Pulmonary artery endothelial cell (primary cell): Measurements from ENCODE around the gene MRNIP. TPM values are rescaled to one million over a fixed set of nuclear protein-coding genes. Genes with fewer than 3 reads are reported as not detected.
A peak's percentile ranks its signal among the peaks of the same experiment; 100 is the strongest.

Experiments used
- DNase-seq: peaks from one replicate; pipeline ENCODE4 v3.0.0-alpha.2; 2011; ENCODE audit warnings: low read depth, low spot score
- total RNA-seq: library from RNA; depleted of rRNA; stranded (reverse); fragments of >200 nt; gene quantifications from 2 replicates; pipeline ENCODE4 v1.2.3, GENCODE V29; 2014

Gene MRNIP
- total RNA-seq, 1 donor from 2014 or later = 8.9 TPM

DNA sequence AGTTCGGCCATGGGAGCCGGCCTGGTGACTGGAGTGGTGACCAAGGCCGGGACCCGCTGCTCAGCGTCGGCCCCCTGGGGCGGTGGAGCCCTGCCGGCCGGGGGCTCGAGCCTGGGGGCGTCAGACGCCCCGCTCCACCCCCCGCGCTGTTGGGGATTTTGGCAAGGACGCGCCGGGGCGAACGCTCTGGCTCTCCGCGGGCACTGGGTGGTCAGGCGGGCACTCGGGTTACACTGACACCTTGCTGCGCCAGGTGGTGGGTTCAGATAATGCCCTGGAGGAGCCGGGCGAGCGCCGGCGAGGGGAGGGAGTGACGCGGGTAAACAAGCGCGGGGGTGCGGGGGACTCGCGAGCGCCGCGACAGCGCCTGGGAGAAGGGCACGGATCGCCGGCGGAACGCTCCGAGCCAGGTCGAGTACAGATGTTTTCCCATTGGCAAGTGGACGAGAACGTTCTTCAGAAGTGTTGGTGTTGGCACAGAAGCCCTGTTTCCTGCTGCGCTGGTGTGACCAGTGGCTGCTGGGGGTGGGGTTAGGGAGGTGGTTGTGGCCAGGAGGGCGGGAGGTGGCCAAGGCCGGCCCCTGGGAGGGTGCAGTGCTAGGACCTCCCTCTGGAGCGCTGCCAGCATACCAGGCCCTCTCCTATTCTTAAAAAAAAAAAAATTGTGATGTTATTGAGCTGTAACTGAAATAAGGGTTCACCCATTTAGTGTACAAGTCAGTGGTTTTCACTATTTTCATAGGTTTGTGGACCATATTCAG is 37.1 kb downstream of the MRNIP start:
- peak; percentile 84 for DNase-seq

DNA sequence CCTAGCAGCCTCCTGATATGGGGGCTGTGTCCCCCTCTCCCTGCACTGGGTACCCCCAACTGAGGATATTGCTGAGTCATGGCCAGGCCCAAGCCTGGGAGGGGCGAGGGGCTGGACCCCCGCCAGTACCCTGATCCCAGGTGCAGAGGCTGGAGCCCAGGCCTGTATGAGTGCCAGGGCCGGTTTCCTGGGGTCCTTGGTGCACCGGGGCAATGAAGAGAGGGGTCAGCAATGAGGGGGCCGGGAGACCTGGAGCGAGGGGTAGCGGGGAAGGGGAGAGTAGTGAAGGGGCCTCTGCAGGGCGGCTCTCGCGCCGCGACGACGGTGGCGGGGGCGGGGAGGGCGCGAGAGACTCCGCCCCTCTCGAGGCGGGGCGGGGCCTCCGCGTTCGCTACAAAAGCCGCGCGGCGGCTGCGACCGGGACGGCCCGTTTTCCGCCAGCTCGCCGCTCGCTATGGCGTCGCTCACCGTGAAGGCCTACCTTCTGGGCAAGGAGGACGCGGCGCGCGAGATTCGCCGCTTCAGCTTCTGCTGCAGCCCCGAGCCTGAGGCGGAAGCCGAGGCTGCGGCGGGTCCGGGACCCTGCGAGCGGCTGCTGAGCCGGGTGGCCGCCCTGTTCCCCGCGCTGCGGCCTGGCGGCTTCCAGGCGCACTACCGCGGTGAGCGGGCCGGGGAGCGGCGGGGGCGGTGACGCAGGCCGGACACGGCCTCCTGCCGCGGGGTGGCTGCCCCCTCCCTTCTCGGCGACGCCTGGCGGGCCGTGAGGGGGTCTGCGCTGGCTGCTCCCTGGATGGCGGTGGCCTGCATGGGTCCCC is 37.9 kb downstream of the MRNIP start, which contains the start of gene SQSTM1:
Gene SQSTM1 (plus strand): TSS at position 423 of the 815 bp plus-strand sequence. CDS start 32 bp downstream, at position 455.
- DNase-seq = peak; percentile 37

- no peak for DNase-seq
These were observed 38.5 kb downstream of the MRNIP start for GRCh38 chr5:179820127-179820482.

- peak; percentile 56 for DNase-seq
These were observed 39.1 kb downstream of the MRNIP start for GRCh38 chr5:179819296-179820126.

GRCh38 chr5:179818746-179819295 is 39.8 kb downstream of the MRNIP start:
- DNase-seq = peak; percentile 87

GRCh38 chr5:179817890-179818745 is 40.5 kb downstream of the MRNIP start:
- DNase-seq = no peak

- DNase-seq = no peak
These were observed 41.2 kb downstream of the MRNIP start for GRCh38 chr5:179817470-179817840.

- no peak for DNase-seq
These were observed 41.7 kb downstream of the MRNIP start for GRCh38 chr5:179816796-179817469.

DNA sequence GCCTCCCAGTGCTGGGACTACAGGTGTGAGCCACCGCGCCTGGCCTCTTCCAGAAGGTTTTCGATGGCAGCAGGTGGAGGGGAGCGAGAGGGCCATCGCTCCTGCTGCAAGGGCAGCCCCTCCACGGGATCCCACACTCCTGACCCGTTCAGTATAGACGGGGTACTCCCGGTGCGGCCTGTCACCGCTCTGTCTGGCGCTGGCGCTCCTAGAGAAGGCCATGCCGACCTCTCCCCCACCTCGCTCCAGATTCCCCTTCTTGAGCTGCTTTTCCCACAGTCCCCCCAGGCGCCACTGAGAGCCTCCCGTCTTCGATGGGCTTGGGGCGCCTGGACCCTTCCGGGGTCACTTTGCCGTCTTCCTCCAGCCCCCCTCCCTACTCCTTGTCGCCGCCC is 42.2 kb downstream of the MRNIP start:
- DNase-seq = no peak

DNA sequence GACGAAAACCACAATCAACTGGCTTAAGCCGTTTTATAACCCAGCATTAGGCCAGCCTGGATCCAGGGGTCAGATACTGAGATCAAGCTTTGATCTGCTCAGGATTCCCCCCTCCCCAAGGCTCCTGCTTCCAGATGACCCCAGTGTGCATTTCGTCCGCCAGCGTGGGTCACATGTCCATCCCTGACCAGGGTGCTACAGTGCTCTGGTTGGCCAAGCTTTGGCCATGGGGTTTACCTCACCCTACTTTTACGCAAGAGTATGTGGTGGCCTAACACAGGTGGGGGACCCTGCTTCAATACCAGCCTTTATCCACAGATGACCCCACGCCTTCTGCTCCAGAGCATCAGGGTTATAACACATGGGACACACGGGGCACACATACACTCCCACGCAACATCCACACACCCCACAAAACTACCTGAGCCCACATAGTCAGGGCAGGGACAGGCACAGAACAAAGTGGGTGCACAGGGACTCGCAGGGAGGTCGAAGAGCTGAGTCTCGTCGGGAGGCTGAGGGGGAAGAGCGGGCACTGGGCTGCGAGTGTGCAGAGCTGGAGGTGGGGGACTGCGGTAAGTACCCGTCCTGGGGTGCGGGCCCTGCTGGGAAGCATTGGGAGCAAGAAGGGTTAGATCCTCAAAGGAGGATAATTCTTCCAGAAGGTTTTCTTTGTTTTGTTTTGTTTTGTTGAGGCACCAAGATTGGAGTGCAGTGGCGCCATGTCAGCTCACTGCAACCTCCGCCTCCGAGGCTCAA is 42.9 kb downstream of the MRNIP start:
- no peak for DNase-seq

- no peak for DNase-seq
These were observed 44.5 kb downstream of the MRNIP start for GRCh38 chr5:179814090-179814489.

DNA sequence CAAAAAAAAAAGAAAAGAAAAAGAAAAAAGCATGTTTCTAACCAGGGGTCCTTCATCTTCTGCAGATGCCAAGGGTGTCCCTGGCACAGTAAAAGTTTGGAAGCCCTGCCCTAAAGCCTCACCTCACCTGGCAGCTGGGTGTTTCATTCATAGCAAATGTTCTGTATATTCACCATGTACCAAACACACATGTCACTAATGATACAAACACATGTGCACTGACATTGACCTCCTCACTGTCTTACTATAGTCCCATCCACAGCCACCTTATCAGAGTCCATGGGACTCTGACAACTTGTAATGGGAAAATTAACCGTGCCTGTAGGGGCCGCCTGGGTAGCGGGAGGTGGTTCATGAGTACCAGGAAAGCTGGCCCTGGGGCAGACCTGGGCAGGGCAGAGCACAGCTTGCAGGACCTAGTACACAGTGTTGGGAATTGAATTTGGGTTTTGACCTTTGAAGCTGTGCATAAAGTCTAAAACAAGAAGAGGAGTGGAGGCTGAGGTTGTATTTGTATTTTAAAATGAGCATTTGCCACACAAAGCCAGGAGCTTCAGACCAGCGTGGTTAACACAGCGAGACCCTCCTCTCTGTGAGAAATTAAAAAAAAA is 45.5 kb downstream of the MRNIP start:
- no peak for DNase-seq

- no peak for DNase-seq
These were observed 46.3 kb downstream of the MRNIP start for GRCh38 chr5:179812135-179812825.

- DNase-seq = no peak
These were observed 52.2 kb downstream of the MRNIP start, which contains the start of gene MGAT4B for GRCh38 chr5:179806250-179807048. Gene MGAT4B (minus strand): TSS chr5:179806866. CDS start chr5:179806583, 283 bp downstream.

DNA sequence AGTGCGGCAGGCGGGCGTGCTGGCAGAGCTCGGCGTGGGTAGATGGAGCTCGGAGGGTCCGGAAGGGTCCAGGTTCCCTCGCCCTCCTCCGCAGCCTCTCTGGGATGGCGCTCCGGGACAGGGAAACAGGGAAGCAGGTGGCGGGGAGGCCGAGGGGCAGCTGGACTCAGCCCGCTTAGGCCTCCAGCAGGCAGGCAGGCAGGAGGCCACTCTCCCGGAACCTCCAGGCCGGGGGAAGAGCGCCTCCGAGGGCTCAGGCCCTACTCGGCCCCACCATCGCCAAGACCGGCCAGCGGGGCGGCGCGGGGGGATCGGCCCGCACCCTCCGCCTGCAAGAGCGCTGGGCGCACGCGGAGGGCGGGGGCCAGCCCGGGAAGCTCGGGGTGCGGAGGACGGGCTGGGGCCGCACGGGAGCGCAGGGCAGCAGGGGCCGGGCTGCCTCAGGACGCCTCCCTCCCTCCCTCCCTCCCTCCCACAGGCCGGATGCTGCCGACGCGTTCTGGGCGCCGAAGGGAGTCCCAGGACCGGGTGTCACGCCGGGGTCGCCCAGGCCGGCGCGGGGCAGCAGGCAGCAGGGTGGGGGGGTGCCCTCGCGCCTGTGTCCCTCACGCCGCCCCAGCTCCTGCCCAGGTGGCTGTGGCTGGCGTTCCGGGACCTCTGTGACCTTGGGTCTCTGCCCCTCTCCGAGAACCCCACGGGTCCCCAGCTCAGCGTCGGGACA is 52.9 kb downstream of the MRNIP start:
- DNase-seq = no peak

GRCh38 chr5:179805070-179805528 is 53.5 kb downstream of the MRNIP start:
- DNase-seq = no peak
